Chondrocyte (in vitro differentiated cells): ENCODE results near the gene REC114. TPM values are rescaled to one million over a fixed set of nuclear protein-coding genes. Genes with fewer than 3 reads are reported as not detected.
"Not testable (repeated sequence)": the region's sequence is repeated elsewhere in the genome, so short reads cannot be mapped to it uniquely, and the experiment has no call there.

Experiments
- DNase-seq: peaks from one replicate; pipeline ENCODE4 v3.0.0; 2021; ENCODE audit warnings: mixed read lengths, low spot score
- H3K27ac Mint-ChIP-seq: one replicate; pipeline ENCODE4 v1.8.0; 2021; ENCODE audit warnings: mild to moderate bottlenecking, moderate library complexity, mixed read lengths; ENCODE audit not compliant: unreplicated experiment
- H3K27me3 Mint-ChIP-seq: 2 replicates; pipeline ENCODE4 v1.8.0; 2021; ENCODE audit warnings: low read depth, mixed read lengths
- H3K36me3 Mint-ChIP-seq: 2 replicates; pipeline ENCODE4 v1.8.0; 2021; ENCODE audit warnings: low read depth, mixed read lengths
- H3K4me1 Mint-ChIP-seq: 2 replicates; pipeline ENCODE4 v1.8.0; 2021; ENCODE audit warnings: low read depth, mild to moderate bottlenecking, mixed read lengths
- H3K4me3 Mint-ChIP-seq: one replicate; pipeline ENCODE4 v1.8.0; 2021; ENCODE audit warnings: mild to moderate bottlenecking, moderate library complexity, mixed read lengths; ENCODE audit not compliant: unreplicated experiment
- H3K9me3 Mint-ChIP-seq: 2 replicates; pipeline ENCODE4 v1.8.0; 2021; ENCODE audit warnings: low read depth, mixed read lengths
- total RNA-seq: library from RNA; stranded (reverse); gene quantifications from 3 replicates; pipeline ENCODE4 v1.2.1, GENCODE V29; 2021
- TF ChIP-seq, protein P1 (sequence below): fragments of 200-600 bp; sonication (generic); IDR thresholded peaks from 2 replicates; pipeline ENCODE4 v1.5.0; 2021; ENCODE audit warnings: antibody characterized with exemption, mild to moderate bottlenecking, moderate library complexity

Gene REC114
- total RNA-seq, 1 donor from 2014 or later = not detected

DNA sequence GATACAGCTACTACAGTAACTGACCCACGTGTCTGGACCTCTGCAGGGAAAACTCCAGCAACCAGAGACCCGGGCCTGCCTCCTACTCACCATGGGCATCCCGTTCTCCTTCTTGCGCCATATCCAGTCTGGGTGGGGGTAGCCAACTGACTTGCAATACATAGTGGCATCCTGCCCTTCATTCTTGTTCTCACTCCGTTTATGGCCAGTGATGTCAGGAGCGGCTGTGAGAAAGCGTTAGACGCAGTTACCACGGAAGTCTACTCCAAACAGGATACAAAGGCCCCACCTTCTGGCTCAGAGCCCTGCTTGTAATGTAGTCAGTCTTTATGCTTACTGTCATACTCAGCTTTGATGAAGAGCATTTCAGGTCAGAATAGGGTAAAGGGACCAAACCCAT is 130.6 kb downstream of the REC114 start:
- Mint-ChIP-seq H3K36me3 (peaks cover 43% of the 10 kb centered on the region), H3K4me3 (no peak overlapping the region), H3K9me3 (no peaks in the 10 kb centered on the region), H3K27me3 (no peaks in the 10 kb centered on the region), H3K4me1 (peaks cover 5% of the 10 kb centered on the region), H3K27ac (peak overlapping the region; percentile 19)
- DNase-seq = no peak
- TF ChIP-seq, protein P1, sequence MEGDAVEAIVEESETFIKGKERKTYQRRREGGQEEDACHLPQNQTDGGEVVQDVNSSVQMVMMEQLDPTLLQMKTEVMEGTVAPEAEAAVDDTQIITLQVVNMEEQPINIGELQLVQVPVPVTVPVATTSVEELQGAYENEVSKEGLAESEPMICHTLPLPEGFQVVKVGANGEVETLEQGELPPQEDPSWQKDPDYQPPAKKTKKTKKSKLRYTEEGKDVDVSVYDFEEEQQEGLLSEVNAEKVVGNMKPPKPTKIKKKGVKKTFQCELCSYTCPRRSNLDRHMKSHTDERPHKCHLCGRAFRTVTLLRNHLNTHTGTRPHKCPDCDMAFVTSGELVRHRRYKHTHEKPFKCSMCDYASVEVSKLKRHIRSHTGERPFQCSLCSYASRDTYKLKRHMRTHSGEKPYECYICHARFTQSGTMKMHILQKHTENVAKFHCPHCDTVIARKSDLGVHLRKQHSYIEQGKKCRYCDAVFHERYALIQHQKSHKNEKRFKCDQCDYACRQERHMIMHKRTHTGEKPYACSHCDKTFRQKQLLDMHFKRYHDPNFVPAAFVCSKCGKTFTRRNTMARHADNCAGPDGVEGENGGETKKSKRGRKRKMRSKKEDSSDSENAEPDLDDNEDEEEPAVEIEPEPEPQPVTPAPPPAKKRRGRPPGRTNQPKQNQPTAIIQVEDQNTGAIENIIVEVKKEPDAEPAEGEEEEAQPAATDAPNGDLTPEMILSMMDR = no peak

DNA sequence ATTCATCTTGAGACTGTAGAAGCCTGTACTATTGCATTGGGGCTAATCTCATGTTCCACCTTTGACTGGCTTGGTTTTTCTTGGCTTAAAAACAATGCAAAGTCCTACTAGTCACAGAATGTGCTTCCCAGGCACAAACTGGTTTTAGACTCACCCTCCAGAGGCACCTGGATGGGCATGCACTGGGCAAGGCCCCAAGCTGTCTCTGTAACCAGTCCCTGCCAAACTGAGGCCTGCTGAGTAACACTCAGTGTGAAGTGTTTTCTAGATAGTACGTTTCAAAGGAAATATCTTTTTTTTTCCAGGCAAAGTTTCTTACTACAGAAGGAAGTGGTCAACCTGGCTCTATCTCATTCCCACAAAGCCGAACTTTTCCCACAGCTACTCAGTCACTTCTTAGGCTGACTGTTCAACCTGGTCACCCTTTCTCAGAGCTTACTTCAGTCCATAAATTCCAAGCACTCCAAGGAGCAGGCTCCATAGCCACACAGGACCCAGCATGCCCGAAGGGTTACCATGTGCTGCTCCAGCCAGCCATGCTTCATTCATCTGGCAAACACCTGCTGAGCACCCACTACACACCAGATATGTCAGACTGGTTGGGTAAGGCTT is 132.8 kb downstream of the REC114 start:
- Mint-ChIP-seq H3K27me3 (no peaks in the 10 kb centered on the region), H3K27ac (peak overlapping the region; percentile 27), H3K9me3 (no peaks in the 10 kb centered on the region), H3K4me3 (no peak overlapping the region), H3K36me3 (peaks cover 34% of the 10 kb centered on the region), H3K4me1 (peaks cover 5% of the 10 kb centered on the region)
- DNase-seq = no peak
- TF ChIP-seq, protein P1 = no peak

DNA sequence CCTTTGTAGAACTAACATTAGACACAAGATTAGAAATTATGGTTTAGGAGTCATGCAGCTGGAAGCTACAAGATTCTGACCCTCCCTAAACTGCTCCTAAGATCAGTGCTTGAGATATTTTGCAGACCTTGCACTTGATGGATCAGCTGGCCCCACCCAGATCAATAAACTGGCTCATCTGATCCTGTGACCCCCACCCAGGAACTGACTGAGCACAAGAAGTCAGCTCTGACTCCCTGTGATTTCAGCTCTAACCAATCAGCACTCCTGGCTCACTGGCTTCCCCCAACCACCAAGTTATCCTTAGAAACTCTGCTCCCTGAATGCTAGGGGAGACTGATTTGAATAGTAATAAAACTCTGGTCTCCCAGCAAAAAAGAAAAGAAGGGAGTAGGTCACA is 134.6 kb downstream of the REC114 start:
- DNase-seq, H3K27me3 Mint-ChIP-seq, H3K4me3 Mint-ChIP-seq, H3K27ac Mint-ChIP-seq, H3K9me3 Mint-ChIP-seq, H3K4me1 Mint-ChIP-seq: not testable (repeated sequence)
- H3K36me3 Mint-ChIP-seq = peaks cover 34% of the 10 kb centered on the region

DNA sequence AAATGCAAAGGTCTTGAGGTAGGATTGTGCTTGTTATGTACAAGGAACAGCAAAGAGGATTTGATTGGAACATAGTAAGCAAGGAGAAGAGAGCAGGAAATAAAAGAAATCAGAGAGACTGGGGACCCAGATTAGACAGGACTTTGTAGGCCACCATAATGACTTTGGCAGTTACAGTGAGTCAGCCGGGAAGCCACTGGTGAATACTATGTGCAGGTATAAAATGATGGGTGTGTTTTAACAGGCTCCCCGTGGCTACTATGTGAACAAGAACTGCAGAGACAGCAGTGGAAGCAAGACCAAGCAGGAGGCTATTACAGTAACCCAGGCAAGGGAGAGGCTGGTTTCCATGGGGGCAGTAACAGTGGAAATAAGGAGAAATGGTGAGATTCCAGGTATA is 135.1 kb downstream of the REC114 start:
- no peaks in the 10 kb centered on the region for H3K9me3 Mint-ChIP-seq
- TF ChIP-seq, protein P1 = no peak
- H3K4me3 Mint-ChIP-seq = no peak overlapping the region
- H3K4me1 Mint-ChIP-seq = peaks cover 5% of the 10 kb centered on the region
- no peaks in the 10 kb centered on the region for H3K27me3 Mint-ChIP-seq
- no peak for DNase-seq
- H3K27ac Mint-ChIP-seq = no peak overlapping the region
- peaks cover 33% of the 10 kb centered on the region for H3K36me3 Mint-ChIP-seq

DNA sequence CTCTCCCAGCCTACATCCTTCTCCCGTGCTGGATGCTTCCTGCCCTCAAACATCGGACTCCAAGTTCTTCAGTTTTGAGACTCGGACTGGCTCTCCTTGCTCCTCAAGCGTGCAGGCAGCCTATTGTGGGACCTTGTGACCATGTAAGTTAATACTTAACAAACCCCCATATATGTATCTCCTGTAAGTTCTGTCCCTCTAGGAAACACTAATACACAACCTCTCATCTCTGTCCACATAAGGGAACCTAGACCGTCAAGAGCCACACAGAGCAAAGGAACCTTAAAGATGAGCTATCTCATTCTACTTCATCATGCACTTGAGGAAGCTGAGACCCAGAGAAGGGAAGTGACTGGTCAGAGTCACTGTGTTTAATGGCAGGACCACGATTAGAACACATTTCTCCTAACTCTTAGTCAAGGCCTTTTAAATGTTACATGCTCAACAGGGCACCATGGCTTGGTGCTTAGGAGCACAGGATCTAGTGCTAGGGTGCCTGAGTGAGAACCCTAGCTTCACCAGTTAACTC is 140.0 kb downstream of the REC114 start:
- Mint-ChIP-seq H3K4me1 (peaks cover 30% of the 10 kb centered on the region), H3K9me3 (no peaks in the 10 kb centered on the region), H3K27me3 (no peaks in the 10 kb centered on the region), H3K4me3 (no peak overlapping the region), H3K36me3 (peaks cover 39% of the 10 kb centered on the region), H3K27ac (no peak overlapping the region)
- DNase-seq = no peak
- TF ChIP-seq, protein P1 = no peak

DNA sequence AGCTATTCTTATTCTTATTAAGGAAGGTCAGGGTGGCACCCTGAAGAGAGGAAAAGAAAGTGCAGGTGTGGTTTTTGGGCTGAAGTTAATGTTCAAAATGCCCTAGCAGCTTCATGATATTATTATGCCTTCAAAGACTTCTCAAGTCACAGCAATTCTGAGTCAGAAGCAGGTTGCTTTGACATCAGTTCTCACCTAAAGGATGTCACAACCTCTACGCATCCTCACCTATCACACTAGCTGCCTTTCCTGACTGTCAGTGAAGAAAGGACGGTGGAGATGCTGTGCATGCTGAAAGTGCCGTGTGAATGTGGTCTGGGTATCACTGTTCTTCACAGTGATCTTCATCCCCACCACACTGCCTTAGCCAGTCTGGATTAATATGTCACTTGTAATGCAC is 140.6 kb downstream of the REC114 start:
- DNase-seq = no peak
- Mint-ChIP-seq H3K27ac (no peak overlapping the region), H3K4me3 (no peak overlapping the region), H3K27me3 (no peaks in the 10 kb centered on the region), H3K4me1 (peaks cover 30% of the 10 kb centered on the region), H3K9me3 (no peaks in the 10 kb centered on the region), H3K36me3 (peaks cover 38% of the 10 kb centered on the region)
- TF ChIP-seq, protein P1 = no peak
